NCI-H128 (cell line): Measurements from ENCODE around the gene CDH4.
"Not testable (repeated sequence)": the region's sequence is repeated elsewhere in the genome, so short reads cannot be mapped to it uniquely, and the experiment has no call there.

Experiments used
- DNase-seq: peaks from one replicate; lab custom pipeline; 2025; ENCODE audit not compliant: unreplicated experiment; lab: John Stamatoyannopoulos, UW

CDH4 gene

GRCh38 chr20:61253640-61254511 lies 1.8 kb downstream of the CDH4 start:
- DNase-seq: no peak

GRCh38 chr20:61254881-61255626 lies 3.0 kb downstream of the CDH4 start:
- DNase-seq: no peak

GRCh38 chr20:61256365-61256764 lies 4.3 kb downstream of the CDH4 start:
- DNase-seq: no peak

GRCh38 chr20:61256824-61257223 lies 4.8 kb downstream of the CDH4 start:
- no peak for DNase-seq

- no peak for DNase-seq
These were observed 5.5 kb downstream of the CDH4 start for GRCh38 chr20:61257611-61258010.

GRCh38 chr20:61259741-61260140 lies 7.7 kb downstream of the CDH4 start:
- DNase-seq: no peak

GRCh38 chr20:61260905-61261304 lies 8.8 kb downstream of the CDH4 start:
- DNase-seq: no peak

GRCh38 chr20:61262036-61262435 lies 10.0 kb downstream of the CDH4 start:
- no peak for DNase-seq

GRCh38 chr20:61262514-61262913 lies 10.5 kb downstream of the CDH4 start:
- no peak for DNase-seq

GRCh38 chr20:61263084-61263695 lies 11.1 kb downstream of the CDH4 start:
- no peak for DNase-seq

GRCh38 chr20:61263938-61264337 lies 11.9 kb downstream of the CDH4 start:
- DNase-seq: no peak

- DNase-seq: no peak
These were observed 15.2 kb downstream of the CDH4 start for GRCh38 chr20:61267241-61267640.

- DNase-seq: no peak
These were observed 16.0 kb downstream of the CDH4 start for GRCh38 chr20:61268024-61268423.

- peak; percentile 54 for DNase-seq
These were observed 19.5 kb downstream of the CDH4 start for GRCh38 chr20:61271312-61272231.

- DNase-seq: not testable (repeated sequence)
These were observed 21.0 kb downstream of the CDH4 start for GRCh38 chr20:61273024-61273423.

- not testable (repeated sequence) for DNase-seq
These were observed 21.6 kb downstream of the CDH4 start for GRCh38 chr20:61273666-61274065.

- DNase-seq: no peak
These were observed 22.3 kb downstream of the CDH4 start for GRCh38 chr20:61274326-61274725.

- DNase-seq: no peak
These were observed 26.2 kb downstream of the CDH4 start for GRCh38 chr20:61278296-61278695.

GRCh38 chr20:61279621-61280150 lies 27.6 kb downstream of the CDH4 start:
- DNase-seq: no peak

GRCh38 chr20:61280217-61280980 lies 28.3 kb downstream of the CDH4 start:
- DNase-seq: no peak
